Effector CD4-positive, alpha-beta T cell (primary cell): ENCODE results near the gene REV3L.
A peak's percentile ranks its signal among the peaks of the same experiment; 100 is the strongest.
"Not testable (repeated sequence)": the region's sequence is repeated elsewhere in the genome, so short reads cannot be mapped to it uniquely, and the experiment has no call there.

ENCODE experiments used
- DNase-seq: peaks from one replicate; pipeline ENCODE4 v3.0.0-alpha.2; 2020

REV3L gene

DNA sequence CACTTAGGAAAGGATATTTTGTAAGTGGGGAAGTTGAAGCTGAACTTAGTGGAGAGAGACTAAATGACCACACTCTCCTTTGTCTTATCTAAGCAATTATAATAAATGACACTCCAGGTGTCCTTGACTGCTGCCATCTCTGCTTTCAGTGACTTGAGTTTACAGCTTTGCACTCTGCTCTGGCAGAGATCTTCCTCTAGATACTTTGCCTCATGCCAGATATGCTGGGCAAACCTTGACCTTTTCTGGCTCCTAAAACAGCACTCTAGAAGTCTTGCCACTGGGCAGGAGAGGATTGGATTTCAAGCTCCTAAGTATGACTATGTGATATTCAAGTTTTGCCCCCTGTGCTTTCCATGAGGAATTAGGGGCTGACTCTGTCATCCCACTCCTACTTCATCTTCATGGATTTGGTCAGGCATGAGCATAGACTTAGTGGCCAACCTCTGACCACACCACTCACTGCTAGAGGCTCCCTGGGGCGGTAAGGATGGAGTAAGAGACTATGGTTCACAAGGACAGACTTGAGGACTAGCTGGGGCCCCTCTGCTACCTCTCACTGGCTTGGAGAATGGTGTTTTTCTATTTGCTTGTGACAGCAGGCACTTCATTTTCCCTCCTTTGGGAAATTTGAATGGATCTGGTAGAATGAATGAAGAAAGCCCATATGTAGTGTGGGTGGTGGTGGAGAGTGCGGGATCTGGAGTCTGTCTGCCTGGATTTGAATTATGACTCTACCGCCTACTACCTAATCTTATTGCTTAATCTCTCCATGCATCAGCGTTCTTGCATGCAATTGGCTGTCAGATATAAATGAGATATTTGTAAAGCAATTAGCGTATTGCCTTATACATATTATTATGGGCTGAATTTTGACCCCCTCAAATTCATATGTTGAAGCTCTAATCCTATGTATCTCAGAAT is 191.4 kb downstream of the REV3L start:
- DNase-seq, result no peak

DNA sequence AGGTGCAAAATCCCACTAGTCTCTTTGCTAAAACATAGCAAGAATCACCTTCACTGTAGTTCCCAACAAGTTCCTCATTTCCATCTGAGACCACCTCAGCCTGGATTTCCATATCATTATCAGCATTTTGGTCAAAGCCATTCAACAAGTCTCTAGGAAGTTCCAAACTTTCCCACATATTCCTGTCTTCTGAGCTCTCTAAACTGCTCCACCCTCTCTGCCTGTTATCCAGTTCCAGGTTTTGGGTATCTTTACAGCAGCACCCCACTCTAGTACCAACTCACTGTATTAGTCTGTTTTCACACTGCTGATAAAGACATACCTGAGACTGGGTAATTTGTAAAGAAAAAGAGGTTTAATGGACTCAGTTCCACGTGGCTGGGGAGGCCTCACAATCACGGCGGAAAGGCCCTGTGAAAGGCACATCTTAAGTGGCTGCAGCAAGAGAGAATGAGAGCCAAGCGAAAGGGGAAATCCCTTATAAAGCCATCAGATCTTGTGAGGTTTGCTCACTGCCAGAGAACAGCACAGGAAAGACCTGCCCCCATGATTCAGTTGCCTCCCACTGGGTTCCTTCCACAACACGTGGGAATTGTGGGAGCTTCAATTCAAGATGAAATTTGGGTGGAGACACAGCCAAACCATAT is 192.2 kb downstream of the REV3L start:
- not testable (repeated sequence) for DNase-seq

DNA sequence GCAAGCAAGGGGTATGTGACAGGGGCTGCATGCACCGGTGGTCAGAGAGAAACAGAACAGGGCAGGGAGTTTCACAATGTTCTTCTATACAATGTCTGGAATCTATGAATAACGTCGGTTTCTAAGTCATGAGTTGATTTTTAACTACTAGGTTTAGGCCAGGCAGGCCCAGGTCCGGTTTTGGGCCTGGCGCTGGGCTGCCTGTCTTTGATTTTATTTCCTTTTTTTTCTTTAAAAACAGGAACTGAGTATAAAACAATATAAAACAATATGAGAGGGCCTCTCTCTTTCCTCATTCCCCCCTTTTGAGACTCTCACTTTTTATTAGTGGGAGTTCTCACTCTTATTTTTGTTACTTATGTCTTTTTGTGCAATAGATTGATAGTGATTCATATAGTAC is 198.7 kb downstream of the REV3L start:
- DNase-seq, result not testable (repeated sequence)

DNA sequence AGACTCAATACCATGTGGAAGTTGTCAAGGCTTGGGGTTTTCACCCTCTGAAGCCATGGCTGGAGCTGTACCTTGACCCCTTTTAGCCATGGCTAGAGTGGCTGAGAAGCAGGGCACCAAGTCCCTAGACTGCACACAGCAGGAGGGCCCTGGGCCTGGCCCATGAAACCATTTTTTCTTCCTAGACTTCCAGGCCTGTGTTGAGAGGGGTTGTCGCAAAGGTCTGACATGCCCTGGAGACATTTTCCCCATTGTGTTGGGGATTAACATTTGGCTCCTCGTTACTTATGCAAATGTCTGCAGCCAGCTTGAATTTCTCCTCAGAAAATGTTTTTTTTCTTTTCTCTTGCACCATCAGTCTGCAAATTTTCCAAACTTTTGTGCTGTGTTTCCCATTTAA is 199.3 kb downstream of the REV3L start:
- no peak for DNase-seq

DNA sequence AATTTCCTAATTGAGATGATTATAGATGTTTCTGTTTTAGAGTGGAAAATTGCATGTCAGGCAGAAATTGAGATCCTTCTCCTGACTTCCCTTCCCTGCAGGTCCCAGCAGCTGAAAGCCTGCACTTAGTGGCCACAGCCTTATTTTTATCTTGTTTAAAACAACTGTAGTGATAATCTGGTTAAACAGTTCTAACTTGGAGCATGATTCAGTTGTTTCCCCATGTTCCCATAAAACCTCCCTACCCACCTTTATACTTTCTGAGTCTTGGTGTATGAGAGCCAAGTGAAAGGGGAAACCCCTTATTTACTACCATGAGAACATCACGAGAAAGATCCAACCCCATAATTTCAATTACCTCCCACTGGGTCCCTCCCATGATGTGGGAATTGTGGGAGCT is 200.5 kb downstream of the REV3L start:
- no peak for DNase-seq

DNA sequence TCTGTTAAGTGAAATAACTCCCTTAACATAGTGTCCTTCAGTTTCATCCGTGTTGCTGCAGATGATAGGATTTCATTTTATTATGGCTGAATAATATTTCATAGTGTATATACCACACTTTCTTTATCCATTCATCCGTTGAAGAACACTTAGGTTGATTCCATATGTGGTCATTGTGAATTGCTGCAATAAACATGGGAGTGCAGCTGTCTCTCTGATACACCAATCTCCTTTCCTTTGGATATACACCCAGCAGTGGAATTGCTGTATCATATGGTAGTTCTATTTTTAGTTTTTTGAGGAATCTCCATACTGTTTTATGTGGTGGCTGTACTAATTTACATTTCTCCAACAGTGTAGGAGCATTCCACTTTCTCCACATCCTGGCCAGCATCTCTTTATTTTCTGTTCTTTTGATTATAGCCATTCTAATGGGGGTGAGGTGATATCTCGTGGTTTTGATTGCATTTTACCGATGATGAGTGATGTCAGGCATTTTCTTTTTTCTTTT is 202.5 kb downstream of the REV3L start:
- no peak for DNase-seq

DNA sequence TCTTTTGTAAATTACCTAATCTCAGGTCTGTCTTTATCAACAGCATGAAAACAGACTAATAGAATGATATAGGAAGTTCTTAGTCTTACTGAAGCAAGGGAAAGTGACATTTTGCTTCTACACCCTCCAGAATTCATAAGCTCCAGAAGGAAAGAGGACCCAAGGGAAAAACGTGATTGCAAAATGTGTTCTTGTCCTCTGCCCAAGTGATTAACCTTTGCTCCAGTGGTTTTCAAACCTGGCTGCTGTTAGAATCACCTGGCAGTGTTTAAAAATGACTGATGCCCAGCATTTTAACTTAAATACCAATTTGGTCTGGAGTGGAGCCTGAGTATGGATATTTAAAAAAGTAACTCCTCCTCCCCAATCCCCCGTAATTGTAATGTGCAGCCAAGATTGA is 204.3 kb downstream of the REV3L start:
- no peak for DNase-seq

DNA sequence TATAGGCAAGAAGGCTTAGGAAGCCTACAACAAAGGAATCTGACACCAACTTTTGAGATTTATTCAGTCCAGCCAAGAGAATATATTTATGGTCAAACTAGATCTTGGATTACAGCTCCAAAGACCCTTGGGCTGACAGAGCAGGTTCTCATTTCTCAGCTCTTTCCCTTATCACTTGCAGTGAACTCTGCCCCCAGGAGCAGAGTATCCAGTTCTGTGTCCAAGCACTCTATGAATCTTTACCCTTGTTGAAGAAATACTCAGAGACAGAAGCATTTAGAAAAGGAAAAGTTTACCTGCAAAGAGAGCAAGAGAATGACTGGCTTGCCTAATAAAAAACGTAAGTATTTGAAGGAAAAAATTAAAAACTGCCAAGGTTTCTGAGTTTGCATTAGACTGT is 205.2 kb downstream of the REV3L start:
- no peak for DNase-seq

DNA sequence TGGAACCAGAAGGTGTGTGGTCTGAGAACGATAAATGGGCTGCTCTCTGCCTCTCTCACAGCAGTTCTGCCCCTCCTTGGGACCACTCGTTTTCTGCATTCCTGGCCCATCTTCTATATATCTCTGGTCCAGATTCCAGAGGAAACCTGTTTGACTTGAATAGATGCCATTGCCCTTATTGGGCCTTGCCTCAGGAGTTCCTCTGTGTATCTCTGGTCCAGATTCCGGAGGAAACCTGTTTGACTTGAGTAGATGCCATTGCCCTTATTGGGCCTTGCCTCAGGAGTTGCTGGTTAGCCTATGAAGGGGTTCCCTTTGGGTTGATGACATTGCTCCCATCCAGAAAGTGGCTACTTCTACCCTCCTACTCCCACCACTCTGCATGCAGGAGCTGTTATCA is 206.3 kb downstream of the REV3L start:
- no peak for DNase-seq

DNA sequence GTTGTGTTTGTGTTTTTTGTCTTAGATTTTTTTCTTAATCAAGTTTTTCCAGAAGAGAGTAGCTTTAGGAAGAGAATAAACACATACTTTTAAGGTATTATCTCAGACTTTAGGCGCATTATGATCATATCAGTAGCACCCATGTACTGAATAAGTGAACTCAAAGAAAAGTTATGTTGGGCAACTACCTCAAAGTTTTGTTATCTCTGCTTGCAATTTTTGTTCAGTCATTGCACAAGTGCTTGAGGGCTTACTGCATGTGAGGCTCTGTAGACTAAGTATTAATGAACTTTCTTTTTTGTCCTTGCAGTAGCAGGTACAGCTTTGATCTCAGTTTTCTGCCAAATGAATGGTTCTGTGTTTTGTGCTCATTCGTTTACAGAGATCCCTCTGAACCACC is 206.7 kb downstream of the REV3L start:
- DNase-seq, result no peak

DNA sequence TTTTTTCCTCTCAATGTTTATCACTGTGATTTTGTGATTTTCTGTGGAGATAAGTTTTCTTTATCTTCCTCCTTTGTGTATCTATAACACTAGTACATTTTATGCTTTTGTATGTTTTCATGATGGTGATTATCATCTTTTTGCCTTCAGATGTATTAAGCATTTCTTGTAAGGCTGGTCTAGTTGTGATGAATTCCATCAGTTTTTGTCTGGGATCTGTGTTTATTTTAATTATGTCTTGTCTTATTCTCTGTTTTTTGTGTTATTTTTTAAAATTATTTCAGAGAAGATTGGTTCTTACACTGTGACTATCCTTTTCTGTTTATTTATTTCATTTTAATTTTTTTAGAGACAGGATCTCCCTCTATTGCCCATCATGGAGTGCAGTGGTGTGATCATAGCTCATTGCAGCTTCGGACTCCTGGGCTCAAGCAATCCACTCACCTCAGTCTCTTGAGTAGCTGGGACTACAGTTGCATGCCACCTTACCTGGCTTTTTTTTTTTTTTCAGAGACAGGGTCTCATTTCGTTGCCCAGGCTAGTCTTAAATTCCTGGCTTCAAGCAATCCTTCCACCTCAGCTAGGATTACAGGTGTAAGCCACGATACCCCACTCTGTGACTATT is 208.3 kb downstream of the REV3L start:
- DNase-seq, result no peak

DNA sequence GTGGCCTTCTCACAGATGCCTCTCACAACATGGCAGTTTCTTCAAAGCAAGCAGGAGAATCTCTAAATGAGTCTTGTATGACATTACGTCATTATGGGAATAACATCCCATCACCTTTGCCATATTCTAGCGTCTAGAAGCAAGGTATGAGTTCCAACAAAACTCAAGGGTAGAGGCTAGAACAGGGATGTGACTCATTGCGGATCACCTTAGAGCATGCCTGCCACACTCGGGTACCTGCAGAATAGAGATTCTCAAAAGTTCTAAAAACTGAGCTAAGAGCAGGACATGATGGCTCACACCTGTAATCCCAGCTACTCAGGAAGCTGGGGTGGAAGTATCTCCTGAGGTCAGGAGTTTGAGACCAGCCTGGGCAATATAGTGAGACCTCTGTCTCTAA is 212.9 kb downstream of the REV3L start:
- no peak for DNase-seq

DNA sequence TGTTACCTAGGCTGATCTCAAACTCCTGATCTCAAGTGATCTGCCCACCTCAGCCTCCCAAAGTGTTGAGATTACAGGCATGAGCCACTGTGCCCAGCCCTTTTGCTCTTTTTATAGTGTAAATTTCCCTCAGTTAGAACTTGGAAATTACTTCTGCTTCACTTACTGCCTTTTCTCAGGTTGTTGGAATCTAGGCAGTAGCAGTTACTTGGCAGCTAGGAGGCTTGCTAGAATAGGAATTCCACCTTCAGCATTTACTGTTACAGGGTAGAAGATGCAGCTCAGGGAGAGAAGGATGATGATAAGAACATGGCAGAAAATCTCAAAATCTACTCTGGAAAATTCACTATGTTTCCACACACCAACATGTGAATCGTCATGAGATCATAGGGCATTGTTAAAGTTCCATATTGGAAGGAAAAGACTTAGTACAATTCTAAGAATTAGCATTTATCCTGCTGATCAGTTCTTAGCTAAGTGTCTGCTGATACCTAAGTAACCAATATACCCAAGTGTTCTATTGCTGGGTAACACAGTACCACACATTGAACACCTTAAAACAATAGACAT is 213.5 kb downstream of the REV3L start:
- no peak for DNase-seq

DNA sequence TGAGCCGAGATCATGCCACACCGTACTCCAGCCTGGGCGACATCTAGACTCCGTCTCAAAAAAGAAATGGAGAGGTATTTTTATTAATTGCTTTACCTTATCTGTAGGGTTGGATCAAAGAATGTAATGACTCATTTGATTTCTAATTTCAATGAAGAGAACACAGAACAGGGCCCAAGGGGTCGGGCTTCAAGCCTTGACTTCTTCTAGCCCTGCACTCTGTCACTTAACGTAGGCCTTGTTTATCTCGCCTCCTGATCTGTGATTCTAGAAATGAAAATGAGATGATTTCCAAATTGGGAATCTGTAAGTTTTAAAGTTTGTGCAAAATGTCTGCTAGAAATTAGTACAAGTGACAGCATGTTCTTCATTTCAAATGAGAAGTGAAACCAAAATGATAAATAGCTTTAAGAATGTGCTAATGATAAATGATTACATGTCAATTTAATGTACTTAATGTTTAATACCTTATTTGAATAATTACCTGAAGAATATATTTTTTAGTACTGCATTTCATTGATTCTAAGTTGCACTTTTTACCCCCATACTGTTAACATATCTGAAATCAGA is 215.2 kb downstream of the REV3L start:
- no peak for DNase-seq

DNA sequence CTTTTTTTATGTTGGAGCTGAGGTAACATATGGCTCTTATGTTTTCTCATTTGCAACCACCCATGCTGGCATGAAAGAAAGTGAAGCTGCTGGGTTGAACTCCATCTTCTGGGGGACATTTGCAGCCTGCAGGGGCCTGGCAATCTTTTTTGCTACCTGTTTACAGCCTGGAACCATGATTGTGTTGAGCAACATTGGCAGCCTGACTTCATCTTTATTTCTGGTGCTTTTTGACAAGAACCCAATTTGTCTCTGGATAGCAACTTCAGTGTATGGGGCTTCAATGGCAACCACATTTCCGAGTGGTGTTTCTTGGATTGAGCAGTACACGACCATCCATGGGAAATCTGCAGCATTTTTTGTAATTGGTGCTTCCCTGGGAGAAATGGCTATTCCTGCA is 216.7 kb downstream of the REV3L start:
- DNase-seq, result no peak

DNA sequence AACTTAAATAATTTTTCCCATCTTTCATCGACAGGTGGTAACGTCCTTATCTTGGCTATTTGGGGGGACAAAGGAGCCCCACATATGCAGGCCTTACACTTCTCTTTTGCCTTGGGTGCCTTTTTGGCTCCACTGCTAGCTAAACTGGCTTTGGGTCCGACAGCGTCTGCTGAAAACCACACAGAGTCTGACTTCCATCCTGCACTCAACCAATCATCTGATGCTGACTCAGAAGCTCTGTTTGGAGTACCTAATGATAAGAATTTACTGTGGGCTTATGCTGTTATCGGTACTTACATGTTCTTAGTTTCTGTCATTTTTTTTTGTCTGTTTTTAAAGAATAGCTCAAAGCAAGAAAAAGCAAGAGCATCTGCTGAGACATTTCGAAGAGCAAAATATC is 217.2 kb downstream of the REV3L start:
- DNase-seq, result no peak

DNA sequence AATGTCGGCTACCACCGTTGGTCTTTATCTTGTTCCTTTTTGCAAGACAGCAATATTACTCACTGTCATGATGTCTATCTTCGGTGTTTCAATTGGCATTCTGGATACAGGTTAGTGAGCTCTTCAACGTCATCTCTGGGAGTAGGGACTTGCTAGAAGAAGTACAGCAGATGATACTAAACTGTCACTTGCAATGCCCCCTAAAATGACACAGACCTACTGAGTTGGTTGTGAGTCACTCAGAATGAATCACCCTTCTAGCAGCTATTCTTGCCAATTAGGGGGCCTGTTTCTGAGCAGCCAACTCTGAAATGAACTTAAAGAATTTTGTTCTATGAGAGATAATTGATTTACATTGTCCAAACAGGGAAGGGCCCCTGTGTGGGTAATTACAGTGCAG is 219.2 kb downstream of the REV3L start:
- DNase-seq, result no peak

DNA sequence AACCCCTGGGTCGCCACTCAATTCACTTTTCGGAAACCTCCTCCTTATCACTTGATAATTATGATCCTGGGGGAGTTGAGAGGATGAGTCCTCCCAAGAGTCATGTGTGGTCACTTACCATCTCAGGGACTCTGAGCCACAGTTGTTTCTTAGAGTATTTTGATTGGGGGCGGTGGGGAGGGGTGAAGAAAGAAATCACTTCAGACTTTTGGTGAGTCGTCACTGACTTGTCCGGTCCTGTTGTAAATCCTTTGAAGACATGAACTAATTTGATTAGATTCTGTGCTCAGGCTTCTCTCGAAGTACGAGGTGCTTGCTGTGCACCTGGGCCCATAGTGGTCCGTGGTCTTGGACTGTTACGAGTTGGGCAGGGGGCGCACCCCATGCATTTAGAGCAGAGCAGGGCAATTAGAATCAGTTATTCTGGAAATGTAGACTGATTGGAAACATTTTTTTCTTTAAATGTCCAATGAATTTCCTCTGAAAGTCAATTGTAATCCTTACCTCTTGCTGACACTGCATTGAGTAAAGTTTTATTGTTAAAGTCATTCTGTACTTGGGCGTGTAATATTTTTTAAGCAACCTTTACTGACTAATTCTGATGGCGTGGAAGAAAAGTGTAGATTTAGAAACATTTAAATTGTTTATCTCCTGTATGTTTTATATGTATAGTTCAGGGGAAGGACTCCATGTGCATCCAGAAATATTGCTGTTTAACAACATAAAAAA is 222.3 kb downstream of the REV3L start:
- no peak for DNase-seq

DNA sequence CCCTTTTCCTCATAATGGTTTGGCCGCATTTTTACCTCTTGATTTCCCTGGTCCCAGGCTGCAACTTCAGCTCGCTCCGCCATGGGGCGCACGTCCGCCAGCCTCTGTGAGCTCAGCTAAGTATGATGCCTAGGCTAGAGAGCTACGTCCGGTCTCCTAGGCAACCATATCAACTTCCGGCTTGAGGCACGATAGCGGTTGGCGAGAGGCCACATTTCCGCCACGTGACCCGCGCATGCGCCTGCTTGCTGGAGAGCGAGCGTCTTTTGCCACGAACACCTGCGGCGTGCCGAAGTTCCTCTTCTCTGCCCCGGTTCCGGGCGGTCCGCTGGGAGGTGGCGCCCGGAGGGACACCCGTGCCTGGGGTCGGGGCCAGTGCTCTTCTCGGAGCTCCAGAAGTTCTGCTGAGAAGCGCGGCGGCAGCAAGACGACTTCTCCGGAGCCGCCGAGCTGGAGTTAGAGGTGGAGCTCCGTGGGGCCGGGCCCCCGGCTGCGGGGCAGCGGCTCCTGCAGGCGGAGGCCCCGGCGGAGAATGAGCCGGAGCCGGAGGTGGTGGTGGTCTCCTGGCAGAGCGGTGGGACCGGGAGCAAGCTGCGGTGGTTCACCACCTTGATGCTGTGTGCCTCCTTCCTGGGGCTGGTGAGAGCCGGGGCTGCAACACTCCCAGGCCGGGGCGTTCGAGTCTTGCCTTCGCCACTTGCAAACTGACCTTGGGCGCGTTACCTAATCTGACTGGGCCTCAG is 223.8 kb downstream of the REV3L start:
- peak; percentile 100 for DNase-seq

DNA sequence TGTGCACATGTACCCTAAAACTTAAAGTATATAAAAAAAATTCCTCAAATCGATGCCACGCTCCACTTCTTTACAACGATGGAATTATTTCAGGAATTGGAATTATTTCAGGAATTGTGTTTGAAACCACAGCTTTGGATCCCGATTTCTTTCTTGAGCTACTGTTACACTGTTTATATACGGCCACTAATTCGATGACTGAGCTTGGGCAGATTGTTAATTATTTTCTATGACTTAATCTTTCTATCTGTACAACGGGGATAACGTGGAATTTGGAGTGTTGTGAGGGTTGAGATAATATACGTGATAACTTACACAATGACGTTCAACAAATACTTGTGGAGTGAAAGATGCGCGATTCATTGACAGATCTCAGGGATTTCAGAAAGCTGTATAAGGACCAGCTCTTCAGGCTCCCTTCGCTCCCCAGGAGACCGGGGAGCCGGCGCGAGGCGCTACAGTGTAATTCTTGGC is 224.4 kb downstream of the REV3L start:
- DNase-seq, result no peak

DNA sequence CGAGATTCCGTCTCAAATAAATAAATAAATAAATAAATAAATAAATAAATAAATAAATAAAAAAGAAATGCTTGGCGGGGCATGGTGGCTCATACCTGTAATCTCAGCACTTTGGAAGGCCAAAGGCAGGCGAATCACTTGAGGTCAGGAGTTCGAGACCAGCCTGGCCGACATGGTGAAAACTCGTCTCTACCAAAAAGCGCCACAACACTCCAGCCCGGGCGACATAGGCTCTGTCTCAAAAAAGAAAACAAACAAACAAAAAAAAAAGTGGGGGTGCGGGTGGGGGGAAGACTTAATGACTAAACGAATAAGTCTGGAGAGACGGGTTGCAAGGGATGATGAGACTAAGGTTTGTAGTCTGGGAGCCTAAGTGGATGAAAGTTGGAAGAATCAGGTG is 225.0 kb downstream of the REV3L start:
- no peak for DNase-seq
